HG03575 (cell line): ENCODE results near the gene CAPN8.

Experiments
- ATAC-seq: cut with Tn5 transposase; IDR thresholded peaks from one replicate; pipeline ENCODE4 v1.9.1; 2021; ENCODE audit not compliant: unreplicated experiment, insufficient number of reproducible peaks, low FRiP score; ENCODE audit errors: extremely low read depth

Gene CAPN8

DNA sequence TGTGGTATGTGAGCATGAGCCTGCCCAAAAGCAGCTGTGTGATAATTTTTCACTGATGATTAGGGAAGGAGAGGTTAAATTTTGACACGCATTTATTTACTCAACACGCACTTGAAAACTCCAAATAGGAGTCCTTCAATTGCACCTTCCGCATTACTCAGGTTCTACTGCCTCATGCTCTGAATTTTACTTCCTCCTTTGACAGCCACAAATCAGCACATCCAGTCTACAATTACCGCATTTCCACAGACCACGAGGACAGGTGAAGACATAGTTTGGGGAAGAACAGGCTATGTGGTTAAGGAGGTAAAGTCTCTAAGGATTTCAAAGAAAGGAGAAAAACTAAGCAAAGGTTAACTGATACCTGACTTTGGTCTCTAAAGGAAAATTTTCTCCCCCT, 2.6 kb downstream of the CAPN8 start:
- ATAC-seq, result no peak

DNA sequence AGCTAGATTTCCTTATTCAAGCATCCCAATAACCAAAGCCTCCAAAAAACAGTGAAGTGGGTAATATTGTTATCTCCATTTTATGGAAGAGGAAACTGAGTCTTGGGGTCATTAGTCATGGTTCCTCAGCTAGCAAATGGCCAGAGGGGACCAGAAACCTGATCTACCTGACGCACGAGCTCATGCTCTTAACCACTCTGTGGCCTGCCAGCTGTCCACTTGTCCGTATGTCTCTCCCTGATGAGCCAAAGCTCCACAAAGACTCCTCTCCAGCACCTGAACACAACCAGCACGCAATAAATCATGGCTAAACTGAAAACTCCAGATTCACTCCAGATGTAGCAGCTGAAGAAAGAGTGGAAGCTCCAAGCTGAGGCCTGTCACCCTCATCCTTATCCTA, 5.8 kb downstream of the CAPN8 start:
- ATAC-seq, result no peak

DNA sequence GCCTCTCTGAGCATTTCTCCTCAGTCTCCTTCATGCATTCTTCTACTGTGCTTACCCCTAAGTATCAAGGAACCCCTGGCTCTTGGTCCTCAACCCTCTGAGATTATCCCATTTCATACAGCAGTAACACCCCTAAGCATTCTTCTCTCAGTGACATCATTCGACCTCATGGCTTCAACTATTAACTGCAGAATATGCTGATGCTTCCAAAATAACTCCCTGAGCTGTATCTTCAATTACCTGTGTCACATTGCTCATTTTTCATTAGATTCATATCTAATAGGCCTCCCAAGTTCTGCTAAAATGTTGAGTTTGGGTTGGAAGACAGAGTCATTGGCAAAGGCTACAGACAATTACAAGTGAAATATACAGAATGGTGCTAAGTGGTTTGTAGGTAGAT, 7.5 kb downstream of the CAPN8 start:
- ATAC-seq, result no peak

DNA sequence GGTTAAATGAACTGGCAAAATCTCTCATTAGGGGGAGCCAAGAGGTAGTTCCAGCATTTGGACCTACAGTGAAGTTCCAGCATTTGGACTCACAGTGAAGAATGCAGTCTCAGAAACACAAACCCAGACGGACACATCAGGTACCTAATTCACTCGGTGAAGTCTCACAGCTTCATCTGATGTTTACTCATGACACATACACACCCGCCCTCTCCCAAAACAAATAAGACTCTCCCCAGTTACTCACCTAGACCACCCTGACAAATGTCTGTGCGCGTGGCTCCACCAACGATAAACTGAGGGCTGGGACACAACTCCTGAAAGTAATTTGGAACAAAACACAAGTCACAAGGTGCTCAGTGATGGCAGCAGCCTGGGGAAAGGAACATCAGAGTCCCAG, 11.4 kb downstream of the CAPN8 start:
- ATAC-seq, result no peak

DNA sequence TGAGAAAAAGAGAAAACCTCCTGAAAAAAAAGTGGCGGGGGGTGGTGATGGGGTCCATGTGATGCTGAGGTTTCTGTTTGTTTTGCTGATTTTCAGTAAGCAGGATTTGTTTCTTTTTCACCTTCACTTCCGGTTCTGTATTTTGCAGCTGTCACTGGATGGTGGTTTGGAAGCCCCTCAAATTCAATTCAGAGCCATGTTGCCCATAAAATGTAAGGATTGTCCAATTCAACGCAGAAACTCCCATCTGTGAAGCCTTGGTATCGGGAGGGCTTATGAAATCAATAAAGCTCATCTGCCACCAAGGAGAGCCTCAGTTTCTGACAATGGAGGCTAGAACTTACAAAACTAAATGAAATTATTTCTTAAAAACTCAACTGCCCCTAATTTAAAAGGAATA, 12.1 kb downstream of the CAPN8 start:
- no peak for ATAC-seq

DNA sequence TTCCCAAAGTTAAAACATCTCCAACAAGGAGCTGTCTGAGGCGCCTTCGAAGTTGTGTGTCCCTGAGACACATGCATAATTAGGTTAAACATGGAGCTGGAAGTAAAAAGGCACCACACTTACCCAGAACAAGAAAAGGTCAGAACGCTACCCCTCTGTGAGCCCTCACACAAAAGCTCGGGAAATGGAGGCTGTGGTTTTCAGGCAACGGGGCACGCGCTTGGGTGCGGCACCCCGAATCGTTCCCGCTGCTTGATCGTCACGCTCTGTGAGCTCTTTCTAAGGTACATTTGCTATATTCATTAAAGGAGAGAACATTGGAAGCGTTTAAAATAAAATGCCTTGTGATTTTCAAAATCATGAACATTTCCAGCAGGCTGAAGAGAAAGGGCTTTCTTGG, 12.5 kb downstream of the CAPN8 start:
- ATAC-seq, result no peak

DNA sequence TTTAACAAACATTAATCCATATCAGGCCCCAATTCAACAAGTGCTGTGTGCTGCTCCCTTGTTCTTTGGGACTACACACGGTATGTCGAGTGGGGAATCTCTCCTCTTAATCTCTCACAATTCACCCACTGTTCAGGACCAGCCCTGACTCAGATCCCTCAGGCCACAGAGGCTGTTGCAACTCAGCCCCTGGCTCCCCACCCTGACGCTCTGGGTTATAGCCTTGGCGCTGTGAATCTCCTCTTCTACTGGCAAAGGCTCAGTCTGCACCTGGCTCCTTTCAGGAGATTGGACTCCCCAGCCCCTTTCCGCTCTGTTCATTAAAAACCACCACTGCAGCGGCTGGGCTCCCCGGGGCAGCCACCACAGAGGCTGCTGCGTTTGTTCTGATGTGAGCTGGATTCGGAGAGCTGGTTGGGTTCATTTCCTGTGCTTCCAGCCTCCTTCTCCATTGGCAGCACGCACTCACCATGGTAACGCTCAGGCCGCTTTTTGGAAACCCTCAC, 13.0 kb downstream of the CAPN8 start:
- no peak for ATAC-seq

DNA sequence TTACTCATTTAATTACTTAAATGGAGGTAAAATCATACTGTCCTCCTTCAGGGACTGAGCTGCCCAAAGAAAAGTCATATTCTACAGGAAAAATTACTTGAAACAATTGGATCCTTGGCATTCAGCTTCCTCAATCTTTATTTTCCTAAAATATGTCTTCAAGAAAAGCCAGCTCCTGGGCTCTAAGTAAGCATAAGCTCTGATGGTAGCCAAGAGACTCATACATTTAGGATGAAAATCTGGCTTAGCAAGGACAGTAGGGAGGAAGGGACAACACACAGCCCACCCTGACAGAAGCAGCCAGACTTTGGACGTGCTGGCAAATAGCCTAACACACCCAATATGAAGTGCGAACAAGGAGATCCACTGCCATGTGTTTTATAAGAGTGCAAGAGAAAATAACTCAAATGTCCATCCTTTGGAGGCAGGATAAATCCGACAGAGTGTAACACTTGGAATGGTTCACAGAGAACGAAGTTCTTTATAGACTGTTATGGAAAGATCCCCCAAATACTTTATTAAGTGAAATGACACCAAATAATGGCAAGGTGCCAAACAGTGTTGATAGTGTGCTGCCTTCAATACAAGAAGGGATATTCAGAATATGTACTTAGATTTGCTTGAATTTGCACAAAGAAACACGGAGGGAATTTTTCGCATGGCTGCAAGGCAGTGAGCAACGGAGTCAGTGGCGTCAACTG, 14.1 kb downstream of the CAPN8 start:
- ATAC-seq, result no peak

DNA sequence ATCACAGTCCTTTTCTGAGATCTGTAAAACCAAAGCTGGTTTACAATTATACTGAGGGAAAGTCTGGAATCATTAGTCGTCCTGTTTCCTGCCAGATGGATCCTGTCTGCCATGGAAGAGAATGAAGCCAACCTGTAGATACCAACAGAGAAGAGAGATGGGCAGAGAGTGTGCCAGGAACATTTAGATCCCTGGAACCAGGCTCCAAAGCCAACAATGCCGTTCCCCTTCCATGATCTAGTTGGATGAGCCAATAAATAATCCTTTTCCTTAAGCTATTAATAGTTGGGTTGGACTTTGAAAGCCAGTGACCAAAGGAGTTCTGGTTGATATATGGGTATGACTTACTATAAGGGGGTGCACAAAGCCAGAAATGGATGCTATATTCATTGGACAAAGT, 15.0 kb downstream of the CAPN8 start:
- no peak for ATAC-seq

DNA sequence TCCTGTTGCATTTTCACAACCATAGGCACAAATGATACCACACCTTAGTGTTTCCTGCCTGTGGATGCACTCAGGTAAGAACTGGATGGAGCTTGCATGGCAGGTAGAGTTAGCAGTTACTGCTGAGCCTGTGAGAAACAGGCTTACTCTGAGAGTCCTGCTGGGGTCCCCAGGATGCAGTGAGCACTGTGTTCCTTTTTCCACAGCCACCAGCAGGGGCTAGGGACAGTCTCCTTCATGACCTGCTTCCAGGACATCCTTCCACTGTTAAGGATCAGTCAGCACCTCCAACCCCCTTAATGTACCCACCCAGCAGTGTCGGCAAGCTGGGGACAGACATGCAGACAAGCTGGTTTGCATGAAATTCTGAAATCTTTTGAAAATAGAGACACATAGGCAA, 16.3 kb downstream of the CAPN8 start:
- no peak for ATAC-seq

DNA sequence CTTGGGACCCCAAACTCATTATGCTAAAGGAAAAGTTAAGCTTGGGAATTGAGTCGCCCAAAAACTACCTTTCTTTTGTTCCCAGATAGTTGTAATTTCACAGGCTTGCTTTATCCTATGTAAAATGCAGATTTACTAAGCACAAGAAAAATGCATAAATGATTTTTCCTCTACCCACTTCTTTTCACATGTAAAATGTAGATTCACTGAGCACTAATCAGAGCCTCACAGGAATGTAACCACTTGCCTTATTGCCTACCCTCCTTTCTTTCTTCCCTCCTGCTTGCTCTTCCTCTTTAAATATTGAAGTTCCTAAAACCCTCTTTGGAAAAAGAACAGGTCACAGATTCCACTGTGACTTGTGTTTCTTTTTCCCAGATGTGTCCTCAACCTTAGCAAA, 18.3 kb downstream of the CAPN8 start:
- ATAC-seq, result no peak

DNA sequence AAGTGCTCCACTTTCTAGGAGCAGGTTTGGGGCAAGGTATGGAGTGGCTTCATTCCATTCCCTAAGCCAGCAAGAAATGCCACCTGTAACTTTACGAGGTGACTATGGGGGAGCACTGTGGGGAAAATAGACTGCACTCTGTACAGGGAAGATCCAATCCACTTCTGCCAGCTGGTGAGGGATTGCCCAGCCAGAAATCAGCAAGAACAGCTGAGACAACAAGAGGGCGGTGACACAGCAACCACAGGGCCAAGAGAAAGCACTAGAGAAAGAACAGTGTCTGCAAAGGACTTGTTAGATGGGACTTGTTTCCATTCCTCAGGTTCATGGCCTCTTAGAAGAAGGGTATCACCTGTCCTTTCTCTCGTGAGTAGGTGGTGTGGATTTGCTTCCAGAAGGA, 19.6 kb downstream of the CAPN8 start:
- no peak for ATAC-seq

DNA sequence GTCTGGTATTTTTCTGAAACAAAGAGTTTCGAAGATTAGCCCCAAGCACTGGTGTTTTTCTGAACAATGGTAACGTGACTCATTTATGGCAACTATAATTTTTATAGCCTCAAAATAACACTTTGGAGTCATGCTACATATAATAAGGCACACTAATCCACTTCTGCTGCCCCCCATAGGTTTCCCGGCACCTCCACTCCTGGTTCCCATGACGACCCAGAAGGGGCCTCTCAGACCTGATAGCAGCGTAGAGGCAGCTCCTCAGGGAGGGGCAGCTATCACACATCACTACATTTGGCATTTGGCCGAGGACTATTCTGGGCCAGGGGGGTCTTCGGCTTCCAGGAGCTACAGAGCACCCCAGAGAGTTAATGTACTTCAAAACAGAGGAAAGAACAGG, 23.3 kb downstream of the CAPN8 start:
- ATAC-seq, result no peak

DNA sequence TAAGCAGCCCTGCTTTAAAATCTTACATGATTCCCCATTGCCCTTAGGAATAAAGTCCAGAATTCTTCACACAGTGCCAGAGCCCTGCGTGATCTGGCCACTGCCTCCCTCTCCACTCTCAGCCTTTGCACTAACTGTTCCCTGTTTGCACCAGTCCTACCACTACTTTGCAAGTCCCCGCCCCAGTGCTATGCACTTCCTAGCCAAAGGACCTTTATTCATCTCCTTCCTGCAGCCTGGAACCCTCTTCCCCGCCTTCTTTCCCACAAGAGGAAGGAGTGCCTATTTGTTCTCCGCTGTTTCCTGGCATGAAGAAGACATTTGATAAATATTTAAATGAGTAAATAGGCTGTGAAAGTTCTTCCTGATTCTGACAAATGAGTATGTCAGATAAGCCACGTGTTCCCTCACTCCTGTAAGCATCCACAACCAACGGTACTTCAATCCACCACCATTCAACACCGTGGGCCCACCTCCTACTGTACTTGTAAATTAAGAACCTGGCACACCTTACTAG, 23.9 kb downstream of the CAPN8 start:
- ATAC-seq, result no peak

DNA sequence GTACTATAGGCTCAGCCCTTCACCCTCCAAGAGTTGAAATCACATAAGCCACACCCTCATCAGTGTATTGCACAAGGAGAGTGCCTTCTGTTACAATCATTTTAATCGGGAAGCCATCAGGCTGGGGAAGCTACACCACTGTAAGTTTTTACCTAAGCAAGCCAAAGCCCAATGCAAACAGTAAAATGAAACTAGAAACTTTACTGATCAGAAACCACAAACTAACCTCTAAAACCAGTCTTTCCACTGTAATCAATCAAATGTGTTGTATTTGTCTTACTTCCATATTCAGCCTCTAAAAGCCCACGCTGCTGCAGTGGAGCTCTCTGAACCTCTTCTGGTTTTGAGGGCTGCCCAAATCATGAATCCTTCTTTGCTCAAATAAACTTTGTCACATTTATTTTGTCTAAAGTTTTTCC, 26.2 kb downstream of the CAPN8 start:
- ATAC-seq, result no peak

DNA sequence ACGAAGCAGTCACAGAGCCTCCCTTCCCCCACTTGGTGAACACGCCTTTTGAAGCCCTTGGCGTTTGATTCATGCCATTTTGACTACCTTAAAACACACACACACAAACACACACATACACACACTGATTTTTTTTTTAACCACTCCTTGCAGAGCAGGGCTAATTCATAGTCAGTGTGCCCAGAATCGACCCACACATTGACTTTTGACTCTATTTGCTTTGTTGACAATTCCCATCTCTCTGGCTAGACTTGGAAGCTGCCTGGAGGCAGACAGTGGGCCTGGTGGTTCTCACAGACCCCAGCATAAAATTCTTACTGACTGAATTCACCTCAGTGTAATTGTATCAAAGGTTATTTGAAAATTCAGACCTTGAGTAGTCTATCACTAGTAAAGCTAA, 30.3 kb downstream of the CAPN8 start:
- ATAC-seq, result no peak

DNA sequence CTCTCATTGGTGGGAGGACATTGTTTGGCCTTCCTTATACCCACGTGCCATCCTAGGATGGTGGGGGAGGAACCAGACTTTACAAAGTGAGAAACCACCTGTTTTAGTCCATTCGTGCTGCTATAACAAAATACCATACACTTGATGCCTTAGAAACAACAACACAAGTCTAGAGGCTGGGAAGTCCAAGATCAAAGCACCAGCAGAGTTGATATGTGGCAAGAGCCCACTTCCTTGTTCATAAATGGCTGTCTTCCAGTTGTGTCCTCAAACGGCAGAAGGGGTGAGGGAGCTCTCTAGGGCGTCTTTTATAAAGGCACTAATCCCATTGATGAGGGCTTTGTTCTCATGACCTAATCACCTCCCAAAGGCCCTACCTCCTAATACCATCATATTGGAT, 31.1 kb downstream of the CAPN8 start:
- ATAC-seq, result no peak

DNA sequence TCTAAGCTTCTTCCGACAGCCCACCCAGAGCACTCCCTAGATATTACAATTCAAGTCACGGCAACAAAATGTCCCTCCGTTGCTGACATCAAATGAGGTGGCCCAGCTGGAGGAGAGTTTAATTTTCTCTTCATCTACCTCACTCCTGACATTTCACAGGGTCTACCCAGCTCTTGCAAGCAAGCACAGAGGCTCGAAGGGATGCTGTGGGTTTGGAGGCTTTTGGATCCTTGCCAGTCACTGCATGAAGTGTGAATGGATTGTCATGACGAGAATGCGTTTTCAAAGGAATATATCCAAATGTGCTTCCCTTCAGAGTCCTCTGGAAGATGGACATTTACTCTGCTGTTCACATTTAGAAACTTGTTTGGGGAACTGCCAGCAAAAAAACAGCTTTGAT, 33.5 kb downstream of the CAPN8 start:
- ATAC-seq, result no peak

DNA sequence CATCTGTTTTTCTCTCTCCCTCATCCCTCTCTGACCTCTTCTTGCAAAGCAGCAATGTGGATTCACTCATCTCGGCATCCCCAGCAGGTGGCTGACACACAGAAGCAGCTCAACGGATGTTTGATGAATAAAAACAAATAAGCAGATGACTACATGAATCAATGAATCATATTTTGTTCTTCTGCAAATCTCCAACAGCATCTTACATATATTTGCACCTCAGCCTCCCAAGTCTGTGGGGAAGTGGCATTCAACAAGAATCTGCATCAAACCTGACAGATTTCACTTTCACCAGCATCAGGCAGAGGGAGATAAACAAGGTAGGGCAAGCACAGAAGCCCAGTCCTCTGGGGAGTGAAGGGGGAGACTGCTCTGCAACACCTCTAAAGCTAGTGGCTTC, 34.0 kb downstream of the CAPN8 start:
- no peak for ATAC-seq

DNA sequence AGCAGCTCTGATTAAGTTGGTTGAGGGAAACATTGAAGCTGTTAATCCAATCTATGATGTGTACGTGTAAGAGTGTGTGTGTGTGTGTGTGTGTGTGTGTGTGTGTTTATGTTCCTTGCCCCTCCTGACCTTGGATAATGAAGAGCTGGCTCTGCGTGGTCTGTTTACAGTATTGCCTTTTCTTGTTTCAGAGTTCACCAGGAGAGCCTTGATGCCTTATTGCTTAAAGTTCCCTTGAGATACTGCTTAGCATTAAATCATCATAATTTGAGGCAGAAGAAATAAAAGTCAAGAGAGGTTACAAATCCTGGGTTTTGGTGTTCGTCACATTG, 36.4 kb downstream of the CAPN8 start:
- ATAC-seq, result no peak
